WTC11 (cell line): Measurements from ENCODE around the gene TVP23C.
"Not testable (repeated sequence)": the region's sequence is repeated elsewhere in the genome, so short reads cannot be mapped to it uniquely, and the experiment has no call there.

Experiments
- CREB1 ChIP-seq: sonication (generic); formaldehyde crosslinking; IDR thresholded peaks from 2 replicates; pipeline ENCODE4 v1.8.0; 2023; ENCODE audit warnings: mild to moderate bottlenecking, missing genetic modification reagents
- CTCF ChIP-seq: fragments of 200-600 bp; IDR thresholded peaks from 2 replicates; pipeline ENCODE4 v1.8.0; 2022; ENCODE audit warnings: antibody characterized with exemption
- ELF4 ChIP-seq: sonication (generic); formaldehyde crosslinking; IDR thresholded peaks from 2 replicates; pipeline ENCODE4 v1.8.1; 2022; ENCODE audit warnings: low read depth, mild to moderate bottlenecking, moderate library complexity, missing genetic modification reagents
- GTF2I ChIP-seq: fragments of 250-450 bp; sonication (Bioruptor Pico); conservative IDR thresholded peaks from 2 replicates; pipeline ENCODE4 v1.4.0; 2021; ENCODE audit warnings: mild to moderate bottlenecking
- MLX ChIP-seq: sonication (generic); formaldehyde crosslinking; IDR thresholded peaks from 2 replicates; pipeline ENCODE4 v1.8.1; 2023; ENCODE audit warnings: mild to moderate bottlenecking, missing genetic modification reagents, moderate library complexity
- SP1 ChIP-seq: sonication (generic); formaldehyde crosslinking; conservative IDR thresholded peaks from 2 replicates; pipeline ENCODE4 v1.8.1; 2022; ENCODE audit warnings: missing genetic modification reagents
- ZMAT4 ChIP-seq: fragments of 250-450 bp; sonication (Bioruptor Pico); IDR thresholded peaks from 2 replicates; pipeline ENCODE4 v1.9.0; 2021; ENCODE audit warnings: mild to moderate bottlenecking
- TF ChIP-seq, protein P1 (sequence below): sonication (generic); formaldehyde crosslinking; IDR thresholded peaks from 2 replicates; pipeline ENCODE4 v1.8.0; 2022; ENCODE audit warnings: mild to moderate bottlenecking, missing genetic modification reagents
- TF ChIP-seq, protein P2 (sequence below): sonication (generic); formaldehyde crosslinking; conservative IDR thresholded peaks from 2 replicates; pipeline ENCODE4 v1.8.1; 2022; ENCODE audit warnings: mild to moderate bottlenecking, missing genetic modification reagents

- not testable (repeated sequence) for TF ChIP-seq CTCF; CREB1 (CRISPR knock-in tag); GTF2I (CRISPR knock-in tag); ZMAT4; SP1; ELF4; MLX (CRISPR knock-in tag)
- TF ChIP-seq, protein P1, sequence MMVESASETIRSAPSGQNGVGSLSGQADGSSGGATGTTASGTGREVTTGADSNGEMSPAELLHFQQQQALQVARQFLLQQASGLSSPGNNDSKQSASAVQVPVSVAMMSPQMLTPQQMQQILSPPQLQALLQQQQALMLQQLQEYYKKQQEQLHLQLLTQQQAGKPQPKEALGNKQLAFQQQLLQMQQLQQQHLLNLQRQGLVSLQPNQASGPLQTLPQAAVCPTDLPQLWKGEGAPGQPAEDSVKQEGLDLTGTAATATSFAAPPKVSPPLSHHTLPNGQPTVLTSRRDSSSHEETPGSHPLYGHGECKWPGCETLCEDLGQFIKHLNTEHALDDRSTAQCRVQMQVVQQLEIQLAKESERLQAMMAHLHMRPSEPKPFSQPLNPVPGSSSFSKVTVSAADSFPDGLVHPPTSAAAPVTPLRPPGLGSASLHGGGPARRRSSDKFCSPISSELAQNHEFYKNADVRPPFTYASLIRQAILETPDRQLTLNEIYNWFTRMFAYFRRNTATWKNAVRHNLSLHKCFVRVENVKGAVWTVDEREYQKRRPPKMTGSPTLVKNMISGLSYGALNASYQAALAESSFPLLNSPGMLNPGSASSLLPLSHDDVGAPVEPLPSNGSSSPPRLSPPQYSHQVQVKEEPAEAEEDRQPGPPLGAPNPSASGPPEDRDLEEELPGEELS (CRISPR knock-in tag) = not testable (repeated sequence)
- TF ChIP-seq, protein P2, sequence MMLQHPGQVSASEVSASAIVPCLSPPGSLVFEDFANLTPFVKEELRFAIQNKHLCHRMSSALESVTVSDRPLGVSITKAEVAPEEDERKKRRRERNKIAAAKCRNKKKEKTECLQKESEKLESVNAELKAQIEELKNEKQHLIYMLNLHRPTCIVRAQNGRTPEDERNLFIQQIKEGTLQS (CRISPR knock-in tag) = not testable (repeated sequence)
Observed at GRCh38 chr17:15505708-15506107, 57.6 kb downstream of the TVP23C start.
